ENCODE data around the gene PIP5K1C.

The PIP5K1C gene

DNA sequence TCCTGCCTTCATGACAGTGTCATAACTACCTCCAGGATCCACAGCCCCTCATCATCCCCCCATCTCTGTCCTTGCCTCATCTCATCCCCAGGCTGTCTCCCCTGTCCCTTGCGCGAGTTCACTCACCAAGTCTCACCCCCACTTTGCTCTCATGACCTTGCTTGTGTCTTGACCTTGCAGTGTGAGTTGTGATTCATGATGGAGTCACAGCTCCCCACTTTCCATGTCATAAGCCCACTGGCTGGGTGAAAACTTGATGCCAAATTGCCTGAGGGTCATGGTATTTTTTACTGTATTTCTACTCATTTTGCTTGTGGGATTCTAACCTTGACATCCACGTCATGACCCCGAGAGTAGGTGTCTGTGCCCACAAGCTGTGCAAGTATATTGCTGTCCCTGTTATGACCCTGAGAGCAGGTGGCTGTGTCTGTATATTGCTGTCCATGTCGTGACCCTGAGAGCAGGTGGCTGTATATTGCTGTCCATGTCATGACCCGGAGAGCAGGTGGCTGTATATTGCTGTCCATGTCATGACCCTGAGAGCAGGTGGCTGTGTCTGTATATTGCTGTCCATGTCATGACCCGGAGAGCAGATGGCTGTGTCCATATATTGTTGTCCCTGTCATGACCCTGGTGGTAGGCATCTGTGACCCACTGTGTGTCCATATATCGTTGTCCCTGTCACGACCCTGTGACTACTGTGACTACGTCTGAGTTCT, 37.4 kb upstream of the PIP5K1C start:
- H3K36me3 ChIP-seq (ENCODE audit: insufficient read depth, low read length): no peaks in the 10 kb centered on the region
- no peak overlapping the region for H3K27ac ChIP-seq
- H3K9me3 ChIP-seq (ENCODE audit: low read depth, low read length): no peaks in the 10 kb centered on the region
- no peak for TF ChIP-seq FOXP2 (optimal IDR thresholded peaks at IDR 0.05; ENCODE audit: control extremely low read depth, extremely low read length, insufficient read depth)
- no peak for TF ChIP-seq EZH2 (IDR thresholded peaks at IDR 0.05)
- TF ChIP-seq POLR2AphosphoS5 (IDR thresholded peaks at IDR 0.05; ENCODE audit: borderline replicate concordance, low read depth, low read length): no peak
- no peak overlapping the region for H3K9ac ChIP-seq (ENCODE audit: insufficient read length)
- DNase-seq (ENCODE audit: low read depth, low spot score): no peak
- H3K4me3 ChIP-seq: no peak overlapping the region

DNA sequence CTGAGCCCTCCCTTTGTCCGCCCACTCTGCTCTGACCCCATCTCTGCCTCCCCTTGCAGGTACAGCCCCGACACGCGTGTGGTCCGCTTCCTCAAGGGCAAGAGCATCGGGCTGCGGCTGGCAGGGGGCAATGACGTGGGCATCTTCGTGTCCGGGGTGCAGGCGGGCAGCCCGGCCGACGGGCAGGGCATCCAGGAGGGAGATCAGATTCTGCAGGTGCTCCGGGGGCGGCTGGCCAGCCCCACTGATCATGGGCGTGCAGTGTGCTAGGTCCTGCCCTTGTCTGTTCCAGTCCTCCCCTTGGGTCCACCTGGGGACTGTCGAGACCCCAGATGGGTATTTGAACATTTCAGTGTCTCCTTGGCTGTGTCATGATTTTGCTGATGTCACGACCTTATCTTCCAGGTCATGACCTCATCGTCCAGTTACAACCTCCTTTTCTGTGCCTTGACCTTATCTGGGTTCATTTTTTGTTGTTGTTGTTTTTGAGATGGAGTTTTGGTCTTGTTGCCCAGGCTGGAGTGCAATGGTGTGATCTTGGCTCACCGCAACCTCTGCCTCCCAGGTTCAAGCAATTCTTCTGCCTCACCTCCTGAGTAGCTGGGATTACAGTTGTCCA, 35.9 kb upstream of the PIP5K1C start:
- TF ChIP-seq EZH2 (IDR thresholded peaks at IDR 0.05): no peak
- TF ChIP-seq POLR2AphosphoS5 (IDR thresholded peaks at IDR 0.05; ENCODE audit: borderline replicate concordance, low read depth, low read length): no peak
- TF ChIP-seq FOXP2 (optimal IDR thresholded peaks at IDR 0.05; ENCODE audit: control extremely low read depth, extremely low read length, insufficient read depth): no peak
- no peaks in the 10 kb centered on the region for H3K9me3 ChIP-seq (ENCODE audit: low read depth, low read length)
- H3K36me3 ChIP-seq (ENCODE audit: insufficient read depth, low read length): no peaks in the 10 kb centered on the region
- no peak for DNase-seq (ENCODE audit: low read depth, low spot score)
- H3K4me3 ChIP-seq: no peak overlapping the region
- H3K9ac ChIP-seq (ENCODE audit: insufficient read length): no peak overlapping the region
- H3K27ac ChIP-seq: no peak overlapping the region

DNA sequence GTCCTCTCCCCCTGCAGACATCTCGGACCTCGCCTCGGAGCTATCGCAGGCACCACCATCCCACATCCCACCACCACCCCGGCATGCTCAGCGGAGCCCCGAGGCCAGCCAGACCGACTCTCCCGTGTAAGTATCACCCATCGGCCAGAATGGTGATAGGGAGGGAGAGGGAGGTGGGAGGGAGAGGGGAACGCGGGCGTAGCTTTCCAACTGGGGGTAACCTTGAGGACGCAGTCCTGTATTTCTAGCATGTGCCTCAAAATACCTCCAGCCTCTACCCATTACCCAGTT, 34.0 kb upstream of the PIP5K1C start:
- TF ChIP-seq POLR2AphosphoS5 (IDR thresholded peaks at IDR 0.05; ENCODE audit: borderline replicate concordance, low read depth, low read length) (no peak), EZH2 (IDR thresholded peaks at IDR 0.05) (no peak), FOXP2 (optimal IDR thresholded peaks at IDR 0.05; ENCODE audit: control extremely low read depth, extremely low read length, insufficient read depth) (no peak)
- Histone ChIP-seq H3K9me3 (ENCODE audit: low read depth, low read length) (no peaks in the 10 kb centered on the region), H3K36me3 (ENCODE audit: insufficient read depth, low read length) (no peaks in the 10 kb centered on the region), H3K27ac (no peak overlapping the region), H3K4me3 (no peak overlapping the region), H3K9ac (ENCODE audit: insufficient read length) (no peak overlapping the region)
- DNase-seq (ENCODE audit: low read depth, low spot score): no peak

DNA sequence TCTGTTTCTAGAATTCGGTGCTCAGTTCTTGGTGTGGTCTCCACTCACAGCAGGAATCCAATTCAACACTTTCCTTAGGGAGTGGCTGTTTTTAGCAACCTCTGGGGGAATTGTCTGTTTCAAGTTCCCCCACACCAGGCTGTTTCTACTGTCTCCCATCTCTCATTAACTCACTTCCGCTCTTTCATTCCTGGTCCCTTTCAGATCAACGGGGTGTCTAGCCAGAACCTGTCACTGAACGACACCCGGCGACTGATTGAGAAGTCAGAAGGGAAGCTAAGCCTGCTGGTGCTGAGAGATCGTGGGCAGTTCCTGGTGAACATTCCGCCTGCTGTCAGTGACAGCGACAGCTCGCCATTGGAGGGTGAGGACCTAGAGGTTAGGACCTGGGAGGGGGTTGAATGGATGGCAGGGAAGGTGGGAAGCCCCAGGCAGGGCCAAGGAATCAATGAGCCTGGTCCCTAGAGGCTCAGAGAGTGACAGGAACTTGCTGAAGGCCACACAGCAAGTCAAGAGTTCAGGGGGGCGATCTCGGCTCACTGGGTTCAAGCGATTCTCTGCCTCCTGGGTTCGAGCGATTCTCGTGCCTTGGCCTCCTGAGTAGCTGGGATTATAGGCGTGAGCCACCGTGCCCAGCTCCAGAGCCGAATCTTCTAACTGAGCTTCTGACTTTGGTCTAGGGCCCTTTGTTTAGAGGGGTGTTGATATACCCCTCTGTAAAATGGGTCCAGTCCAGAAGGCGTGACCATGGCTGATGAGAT, 33.5 kb upstream of the PIP5K1C start:
- no peak overlapping the region for H3K9ac ChIP-seq (ENCODE audit: insufficient read length)
- H3K27ac ChIP-seq: no peak overlapping the region
- no peak overlapping the region for H3K4me3 ChIP-seq
- H3K36me3 ChIP-seq (ENCODE audit: insufficient read depth, low read length): no peaks in the 10 kb centered on the region
- TF ChIP-seq POLR2AphosphoS5 (IDR thresholded peaks at IDR 0.05; ENCODE audit: borderline replicate concordance, low read depth, low read length): no peak
- no peak for TF ChIP-seq FOXP2 (optimal IDR thresholded peaks at IDR 0.05; ENCODE audit: control extremely low read depth, extremely low read length, insufficient read depth)
- TF ChIP-seq EZH2 (IDR thresholded peaks at IDR 0.05): no peak
- H3K9me3 ChIP-seq (ENCODE audit: low read depth, low read length): no peaks in the 10 kb centered on the region
- DNase-seq (ENCODE audit: low read depth, low spot score): no peak

DNA sequence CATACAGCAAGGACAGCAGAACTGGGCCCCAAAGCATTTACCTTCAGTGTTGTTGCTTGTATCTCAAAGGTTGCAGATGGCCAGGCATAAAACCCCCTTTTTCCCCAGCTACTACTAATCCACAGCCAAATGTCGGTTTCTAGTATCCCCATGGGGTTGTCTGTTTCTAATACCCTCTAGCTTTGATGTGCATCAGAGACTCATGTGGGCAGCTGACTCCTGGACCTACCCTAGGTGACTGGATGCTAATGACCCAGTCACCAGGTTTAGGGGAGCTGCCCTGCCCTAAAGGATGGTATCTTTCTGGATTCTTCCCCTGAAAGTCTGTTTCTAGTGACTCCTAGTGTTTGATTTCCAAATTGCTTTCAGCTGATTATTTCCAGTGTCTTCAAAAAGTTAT, 31.8 kb upstream of the PIP5K1C start:
- TF ChIP-seq FOXP2 (optimal IDR thresholded peaks at IDR 0.05; ENCODE audit: control extremely low read depth, extremely low read length, insufficient read depth) (no peak), POLR2AphosphoS5 (IDR thresholded peaks at IDR 0.05; ENCODE audit: borderline replicate concordance, low read depth, low read length) (no peak), EZH2 (IDR thresholded peaks at IDR 0.05) (no peak)
- no peak overlapping the region for H3K27ac ChIP-seq
- no peak overlapping the region for H3K9ac ChIP-seq (ENCODE audit: insufficient read length)
- DNase-seq (ENCODE audit: low read depth, low spot score): no peak
- H3K4me3 ChIP-seq: no peak overlapping the region
- no peaks in the 10 kb centered on the region for H3K9me3 ChIP-seq (ENCODE audit: low read depth, low read length)
- H3K36me3 ChIP-seq (ENCODE audit: insufficient read depth, low read length): no peaks in the 10 kb centered on the region

DNA sequence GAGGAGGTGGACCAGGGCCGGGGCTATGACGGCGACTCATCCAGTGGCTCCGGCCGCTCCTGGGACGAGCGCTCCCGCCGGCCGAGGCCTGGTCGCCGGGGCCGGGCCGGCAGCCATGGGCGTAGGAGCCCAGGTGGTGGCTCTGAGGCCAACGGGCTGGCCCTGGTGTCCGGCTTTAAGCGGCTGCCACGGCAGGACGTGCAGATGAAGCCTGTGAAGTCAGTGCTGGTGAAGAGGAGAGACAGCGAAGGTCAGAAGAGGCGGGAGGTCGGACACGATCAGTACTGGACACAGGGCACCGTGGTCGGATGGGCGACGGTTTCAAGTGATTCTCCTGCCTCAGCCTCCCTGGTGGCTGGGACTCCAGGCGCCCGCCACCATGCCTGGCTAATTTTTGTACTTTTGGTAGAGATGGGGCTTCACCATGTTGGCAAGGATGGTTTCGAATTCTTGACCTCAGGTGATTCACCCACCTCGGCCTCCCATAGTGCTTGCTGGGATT, 30.2 kb upstream of the PIP5K1C start:
- no peaks in the 10 kb centered on the region for H3K36me3 ChIP-seq (ENCODE audit: insufficient read depth, low read length)
- TF ChIP-seq FOXP2 (optimal IDR thresholded peaks at IDR 0.05; ENCODE audit: control extremely low read depth, extremely low read length, insufficient read depth): no peak
- TF ChIP-seq POLR2AphosphoS5 (IDR thresholded peaks at IDR 0.05; ENCODE audit: borderline replicate concordance, low read depth, low read length): no peak
- TF ChIP-seq EZH2 (IDR thresholded peaks at IDR 0.05): no peak
- no peak overlapping the region for H3K4me3 ChIP-seq
- H3K9ac ChIP-seq (ENCODE audit: insufficient read length): no peak overlapping the region
- H3K9me3 ChIP-seq (ENCODE audit: low read depth, low read length): no peaks in the 10 kb centered on the region
- DNase-seq (ENCODE audit: low read depth, low spot score): no peak
- H3K27ac ChIP-seq: no peak overlapping the region

DNA sequence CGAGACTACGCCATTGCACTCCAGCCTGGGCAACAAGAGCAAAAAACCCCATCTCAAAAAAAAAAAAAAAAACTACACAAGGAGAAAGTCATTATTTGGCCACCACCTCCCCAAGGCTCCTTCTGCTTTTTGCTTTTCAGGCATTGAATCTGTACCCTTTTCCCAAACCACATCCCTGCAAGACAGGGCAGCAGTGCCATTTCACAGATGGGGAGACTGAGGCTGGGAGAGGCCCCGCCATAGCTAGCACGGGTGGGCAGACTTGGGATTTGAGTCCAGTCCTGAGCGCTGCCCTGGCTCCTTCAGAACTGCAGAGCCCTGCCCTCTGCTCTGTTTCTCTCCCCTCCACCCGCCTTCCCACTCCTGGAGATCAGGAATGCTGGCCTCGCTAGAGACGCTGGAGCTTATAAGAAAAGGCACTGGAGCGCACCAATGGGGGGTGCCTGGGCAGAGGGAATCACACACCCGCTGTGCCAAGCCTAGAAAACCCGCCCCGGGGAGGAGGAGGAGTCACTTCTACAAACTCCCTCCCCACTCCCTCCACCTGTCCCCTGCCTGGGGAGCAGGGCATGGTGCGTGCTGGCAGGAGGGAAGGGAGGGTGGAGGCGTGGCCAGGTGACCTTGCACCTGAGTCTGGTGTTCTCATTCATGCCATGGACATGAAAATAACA, 25.5 kb upstream of the PIP5K1C start:
- H3K36me3 ChIP-seq (ENCODE audit: insufficient read depth, low read length): no peaks in the 10 kb centered on the region
- H3K4me3 ChIP-seq: no peak overlapping the region
- no peak for DNase-seq (ENCODE audit: low read depth, low spot score)
- no peaks in the 10 kb centered on the region for H3K9me3 ChIP-seq (ENCODE audit: low read depth, low read length)
- H3K9ac ChIP-seq (ENCODE audit: insufficient read length): no peak overlapping the region
- TF ChIP-seq POLR2AphosphoS5 (IDR thresholded peaks at IDR 0.05; ENCODE audit: borderline replicate concordance, low read depth, low read length) (no peak), FOXP2 (optimal IDR thresholded peaks at IDR 0.05; ENCODE audit: control extremely low read depth, extremely low read length, insufficient read depth) (no peak), EZH2 (IDR thresholded peaks at IDR 0.05) (no peak)
- no peak overlapping the region for H3K27ac ChIP-seq

DNA sequence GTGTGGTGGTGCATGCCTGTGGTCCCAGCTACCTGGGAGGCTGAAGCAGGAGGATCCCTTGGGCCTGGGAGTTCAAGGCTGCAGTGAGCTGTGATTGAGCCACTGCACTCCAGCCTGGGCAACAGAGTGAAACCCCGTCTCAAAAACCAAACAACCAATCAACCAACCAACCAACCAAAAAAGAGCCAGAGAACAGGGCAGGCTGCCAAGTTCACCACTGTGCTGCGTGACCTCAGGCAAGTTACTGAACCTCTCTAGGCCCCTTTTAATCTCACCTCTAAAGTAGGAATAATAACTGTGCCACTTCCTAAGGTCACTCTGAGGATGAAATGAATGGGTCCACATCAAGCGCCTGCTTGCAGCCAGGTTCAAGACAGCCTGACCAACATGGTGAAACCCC, 24.9 kb upstream of the PIP5K1C start:
- Histone ChIP-seq H3K27ac (no peak overlapping the region), H3K36me3 (ENCODE audit: insufficient read depth, low read length) (no peaks in the 10 kb centered on the region), H3K4me3 (no peak overlapping the region), H3K9ac (ENCODE audit: insufficient read length) (no peak overlapping the region), H3K9me3 (ENCODE audit: low read depth, low read length) (no peaks in the 10 kb centered on the region)
- TF ChIP-seq EZH2 (IDR thresholded peaks at IDR 0.05): no peak
- no peak for TF ChIP-seq POLR2AphosphoS5 (IDR thresholded peaks at IDR 0.05; ENCODE audit: borderline replicate concordance, low read depth, low read length)
- no peak for TF ChIP-seq FOXP2 (optimal IDR thresholded peaks at IDR 0.05; ENCODE audit: control extremely low read depth, extremely low read length, insufficient read depth)
- DNase-seq (ENCODE audit: low read depth, low spot score): no peak
